Right cardiac atrium (tissue), 5 donors: ENCODE results near the gene IL17F. TPM values are rescaled to one million over a fixed set of nuclear protein-coding genes. Genes with fewer than 3 reads are reported as not detected.

Experiments
- ATAC-seq, 2 donors: fragments of 200-7000 bp; cut with Tn5 transposase; one replicate each; pipeline versions ENCODE4 v1.8.0 to v1.9.1; 2020; ENCODE audit warnings: moderate library complexity in 2 of 2, mild to moderate bottlenecking in 1 of 2
- DNase-seq, 3 donors: peaks; one replicate each; pipeline ENCODE4 v3.0.0-alpha.2; 2020
- H3K27ac ChIP-seq: one replicate; pipeline ENCODE4 v1.5.1; 2013; ENCODE audit warnings: mild to moderate bottlenecking, low read length, control low read depth, moderate library complexity
- H3K27me3 ChIP-seq: one replicate; pipeline ENCODE4 v1.6.1; 2013; ENCODE audit not compliant: control insufficient read depth, insufficient read depth
- H3K4me1 ChIP-seq: one replicate; pipeline ENCODE4 v1.6.1; 2013; ENCODE audit warnings: low read length; ENCODE audit not compliant: control insufficient read depth, insufficient read depth
- H3K4me3 ChIP-seq: one replicate; pipeline ENCODE4 v1.5.1; 2013; ENCODE audit warnings: low read length, control low read depth
- H3K9me3 ChIP-seq: one replicate; pipeline ENCODE4 v1.6.1; 2013; ENCODE audit warnings: low read length; ENCODE audit not compliant: control insufficient read depth
- WGBS: extraction: QIAGEN DNeasy Blood & Tissue Kit; methylation state at CpG from one replicate; pipeline ENCODE4 v1.1.7; 2013; 5-methylcytosine and 5-hydroxymethylcytosine counted together
- intact Hi-C, 4 donors: fragments of 100-400 bp; cut with DNase I; formaldehyde crosslinking; loops; one replicate each; pipeline versions ENCODE4 v1.11.0 to v1.14.0; 2022 to 2023
- polyA plus RNA-seq: library from polyadenylated mRNA; stranded (reverse); fragments of 200-250 nt; gene quantifications from one replicate; pipeline ENCODE4 v1.2.3, GENCODE V29; 2013
- total RNA-seq, 4 donors: library from RNA; stranded (reverse); fragmentation: NEBNext Ultra II Directional; extraction: Animal tissue kit (Norgen Biotek cat#: 25700); gene quantifications; one replicate each; pipeline ENCODE4 v1.2.1, GENCODE V29; 2021
- donor health status: healthy with polysubstance abuse.
- donor health status: DM: no; HTN: yes; CAD: no.
- donor health status: DM: no; HTN: no; CAD: no.
- donor health status: DM: no; HTN: yes; CAD: no; lungs with severe emphysema.
- donor health status: DM: yes; HTN: yes; CAD: no.

Gene IL17F
- total and polyA plus RNA-seq, 5 donors, result not detected

- DNase-seq (no peak), ATAC-seq (peak in 1 of 2 donors; percentile 62)
- no peak overlapping the region for H3K27ac ChIP-seq
Measured at GRCh38 chr6:52271852-52272460, 27.7 kb upstream of the IL17F start.

GRCh38 chr6:52263709-52264540 lies 19.6 kb upstream of the IL17F start:
- 47% methylated on average over 11 of the region's 11 CpGs for WGBS
- intact Hi-C loops, result loop anchor here in 1 of 4 donors (10.0 kb wide), 1 partner anchor 159 kb away; no protein-coding TSS in a partner anchor
- Histone ChIP-seq H3K9me3 (no peaks in the 10 kb centered on the region), H3K27me3 (no peaks in the 10 kb centered on the region), H3K4me1 (no peaks in the 10 kb centered on the region), H3K4me3 (no peak overlapping the region), H3K27ac (no peak overlapping the region)
- DNase-seq (peak; percentile 33 to 75 (median 72)), ATAC-seq (peak; percentile 65 to 68)

More at GRCh38 chr6:52271852-52272460, 27.7 kb upstream of the IL17F start:
- no peaks in the 10 kb centered on the region for H3K27me3 ChIP-seq
- H3K9me3 ChIP-seq, result no peaks in the 10 kb centered on the region
- H3K4me3 ChIP-seq, result no peak overlapping the region
- no peaks in the 10 kb centered on the region for H3K4me1 ChIP-seq
- intact Hi-C loops, result no loop called here
- WGBS, result 75% methylated on average over 9 of the region's 9 CpGs

- Histone ChIP-seq H3K4me3 (no peak overlapping the region), H3K4me1 (no peaks in the 10 kb centered on the region), H3K9me3 (no peaks in the 10 kb centered on the region), H3K27ac (no peak overlapping the region), H3K27me3 (no peaks in the 10 kb centered on the region)
- WGBS, result 86% methylated on average over 9 of the region's 9 CpGs
- no peak for ATAC-seq
- intact Hi-C loops, result loop anchor here in 1 of 4 donors (10.0 kb wide), 1 partner anchor 158 kb away; no protein-coding TSS in a partner anchor
- DNase-seq, result no peak
Measured at GRCh38 chr6:52262620-52263344, 18.5 kb upstream of the IL17F start.

- no peak for ATAC-seq
- intact Hi-C loops, result loop anchor here in 1 of 4 donors (10.0 kb wide), 1 partner anchor 156 kb away; no protein-coding TSS in a partner anchor
- H3K27me3 ChIP-seq, result no peaks in the 10 kb centered on the region
- DNase-seq, result no peak
- no peak overlapping the region for H3K27ac ChIP-seq
- H3K9me3 ChIP-seq, result no peaks in the 10 kb centered on the region
- WGBS, result 73% methylated on average over 6 of the region's 6 CpGs
- no peaks in the 10 kb centered on the region for H3K4me1 ChIP-seq
- H3K4me3 ChIP-seq, result no peak overlapping the region
Measured at GRCh38 chr6:52261229-52261628, 16.9 kb upstream of the IL17F start.

GRCh38 chr6:52260634-52261033 lies 16.3 kb upstream of the IL17F start:
- Histone ChIP-seq H3K27ac (no peak overlapping the region), H3K4me1 (no peaks in the 10 kb centered on the region), H3K4me3 (no peak overlapping the region), H3K9me3 (no peaks in the 10 kb centered on the region), H3K27me3 (no peaks in the 10 kb centered on the region)
- 90% methylated on average over 3 of the region's 3 CpGs for WGBS
- intact Hi-C loops, result loop anchor here in 1 of 4 donors (10.0 kb wide), 1 partner anchor 156 kb away; no protein-coding TSS in a partner anchor
- DNase-seq (no peak), ATAC-seq (no peak)

GRCh38 chr6:52255434-52255833 lies 11.1 kb upstream of the IL17F start:
- peaks cover 3% of the 10 kb centered on the region for H3K27me3 ChIP-seq
- 93% methylated on average over 2 of the region's 2 CpGs for WGBS
- no peaks in the 10 kb centered on the region for H3K4me1 ChIP-seq
- no peak for DNase-seq
- intact Hi-C loops, result no loop called here
- H3K9me3 ChIP-seq, result no peaks in the 10 kb centered on the region
- no peak overlapping the region for H3K4me3 ChIP-seq
- H3K27ac ChIP-seq, result no peak overlapping the region
- no peak for ATAC-seq

GRCh38 chr6:52254731-52255378 lies 10.6 kb upstream of the IL17F start:
- Histone ChIP-seq H3K27me3 (peaks cover 3% of the 10 kb centered on the region), H3K9me3 (no peaks in the 10 kb centered on the region), H3K4me1 (no peaks in the 10 kb centered on the region), H3K4me3 (no peak overlapping the region), H3K27ac (no peak overlapping the region)
- DNase-seq (no peak), ATAC-seq (no peak)
- 95% methylated on average over 8 of the region's 8 CpGs for WGBS
- intact Hi-C loops, result no loop called here

- Histone ChIP-seq H3K4me1 (no peaks in the 10 kb centered on the region), H3K9me3 (no peaks in the 10 kb centered on the region), H3K27ac (no peak overlapping the region), H3K4me3 (no peak overlapping the region), H3K27me3 (peaks cover 3% of the 10 kb centered on the region)
- ATAC-seq (no peak), DNase-seq (no peak)
- WGBS, result 40% methylated on average over 9 of the region's 9 CpGs
- intact Hi-C loops, result no loop called here
Measured at GRCh38 chr6:52253494-52253893, 9.2 kb upstream of the IL17F start.

- no peak overlapping the region for H3K4me3 ChIP-seq
- peaks cover 3% of the 10 kb centered on the region for H3K27me3 ChIP-seq
- no peaks in the 10 kb centered on the region for H3K4me1 ChIP-seq
- ATAC-seq (no peak), DNase-seq (no peak)
- H3K9me3 ChIP-seq, result no peaks in the 10 kb centered on the region
- H3K27ac ChIP-seq, result no peak overlapping the region
- intact Hi-C loops, result no loop called here
Measured at GRCh38 chr6:52251113-52251512, 6.8 kb upstream of the IL17F start.

GRCh38 chr6:52249078-52249477 lies 4.8 kb upstream of the IL17F start:
- 77% methylated on average over 2 of the region's 2 CpGs for WGBS
- no peak overlapping the region for H3K4me3 ChIP-seq

More at GRCh38 chr6:52249078-52249477, 4.8 kb upstream of the IL17F start:
- DNase-seq, result no peak
- intact Hi-C loops, result no loop called here
- H3K9me3 ChIP-seq, result no peaks in the 10 kb centered on the region
- H3K4me1 ChIP-seq, result no peaks in the 10 kb centered on the region
- ATAC-seq, result no peak
- no peak overlapping the region for H3K27ac ChIP-seq
- no peaks in the 10 kb centered on the region for H3K27me3 ChIP-seq
